Measurements from ENCODE around the gene LOXHD1.

- TF ChIP-seq POLR2A (IDR thresholded peaks at IDR 0.05) (no peak), CTCF (IDR thresholded peaks at IDR 0.05) (no peak)
Measured at GRCh38 chr18:46471809-46472498, 185.1 kb downstream of the LOXHD1 start.

Measured in uterus (tissue), 2 donors.